HG02885 (cell line): Measurements from ENCODE around the gene GPR35.
"Not testable (repeated sequence)": the region's sequence is repeated elsewhere in the genome, so short reads cannot be mapped to it uniquely, and the experiment has no call there.

Experiments
- ATAC-seq: cut with Tn5 transposase; IDR thresholded peaks from one replicate; pipeline ENCODE4 v1.9.1; 2021; ENCODE audit warnings: mild to moderate bottlenecking; ENCODE audit not compliant: unreplicated experiment, poor library complexity

GPR35 gene

DNA sequence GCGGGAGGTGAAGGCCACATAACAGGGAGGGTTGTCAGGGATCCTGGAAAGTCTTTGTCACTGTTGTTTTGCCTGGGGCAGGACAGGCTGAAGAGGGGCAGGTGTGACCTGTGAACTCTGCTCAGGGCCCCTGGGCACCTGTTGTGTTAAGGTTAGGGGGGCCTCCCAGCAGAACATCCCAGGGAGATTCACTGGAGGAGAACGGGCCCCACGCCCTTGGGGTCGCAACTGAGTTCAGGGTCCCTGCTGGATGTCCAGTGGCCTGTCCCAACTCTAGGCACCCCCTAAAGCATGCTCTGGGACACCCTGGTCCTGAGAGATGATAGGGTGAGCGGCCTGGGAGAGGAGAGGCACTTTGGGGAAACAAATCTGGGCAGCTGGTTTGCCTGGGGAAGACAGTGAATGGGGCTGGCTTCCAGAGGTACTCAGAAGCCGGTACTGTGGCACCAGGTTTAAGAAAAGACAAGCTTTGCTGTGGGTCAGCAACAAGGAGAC lies 22.9 kb downstream of the GPR35 start:
- no peak for ATAC-seq

DNA sequence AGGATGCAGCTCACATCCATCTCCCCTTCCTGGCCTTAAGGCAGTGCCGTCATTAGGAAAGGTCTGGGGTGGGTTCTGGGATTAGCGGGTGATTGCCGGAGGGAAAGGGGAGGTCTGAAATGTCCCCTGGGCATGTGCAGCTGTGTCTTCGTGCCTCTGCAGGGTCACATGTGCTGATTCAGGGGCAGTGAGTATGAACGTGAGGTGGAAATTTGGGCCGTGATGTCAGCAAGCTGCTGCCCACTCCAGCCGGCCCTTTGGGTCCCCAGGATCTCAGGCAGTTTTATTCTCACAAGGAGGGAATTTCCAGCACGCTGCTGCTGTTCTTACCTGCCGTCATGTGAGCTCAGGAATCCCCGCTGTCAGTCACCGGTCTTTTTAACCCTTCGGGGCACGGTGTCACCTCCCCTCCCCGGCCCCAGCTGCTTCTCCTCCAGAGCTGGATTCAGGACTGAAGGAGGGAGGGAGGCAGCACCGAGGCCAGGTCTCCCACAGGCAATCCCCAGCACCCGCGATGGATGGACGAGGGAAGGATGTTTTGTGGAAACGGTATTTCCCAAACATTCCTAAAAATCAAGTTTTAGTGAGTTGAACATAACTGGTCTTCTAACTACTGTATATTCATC lies 23.5 kb downstream of the GPR35 start:
- ATAC-seq: no peak

DNA sequence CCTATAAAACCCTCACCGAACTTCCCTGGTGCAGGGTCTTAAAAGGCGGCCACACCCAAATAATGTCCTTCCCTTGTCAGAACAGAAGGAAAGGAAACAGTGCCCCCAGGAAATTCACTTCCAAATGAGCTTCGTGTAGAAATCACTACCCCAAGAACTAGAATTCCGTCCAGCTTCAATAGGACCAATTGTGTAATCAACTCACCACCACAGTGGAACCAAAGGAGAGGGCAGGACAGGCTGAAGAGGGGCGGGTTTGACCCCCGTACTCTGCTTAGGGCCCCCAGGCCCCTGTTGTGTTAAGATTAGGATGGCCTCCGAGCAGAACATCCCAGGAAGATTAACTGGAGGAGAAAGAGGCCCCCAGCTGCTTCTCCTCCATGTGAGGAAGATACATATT lies 24.1 kb downstream of the GPR35 start:
- no peak for ATAC-seq

DNA sequence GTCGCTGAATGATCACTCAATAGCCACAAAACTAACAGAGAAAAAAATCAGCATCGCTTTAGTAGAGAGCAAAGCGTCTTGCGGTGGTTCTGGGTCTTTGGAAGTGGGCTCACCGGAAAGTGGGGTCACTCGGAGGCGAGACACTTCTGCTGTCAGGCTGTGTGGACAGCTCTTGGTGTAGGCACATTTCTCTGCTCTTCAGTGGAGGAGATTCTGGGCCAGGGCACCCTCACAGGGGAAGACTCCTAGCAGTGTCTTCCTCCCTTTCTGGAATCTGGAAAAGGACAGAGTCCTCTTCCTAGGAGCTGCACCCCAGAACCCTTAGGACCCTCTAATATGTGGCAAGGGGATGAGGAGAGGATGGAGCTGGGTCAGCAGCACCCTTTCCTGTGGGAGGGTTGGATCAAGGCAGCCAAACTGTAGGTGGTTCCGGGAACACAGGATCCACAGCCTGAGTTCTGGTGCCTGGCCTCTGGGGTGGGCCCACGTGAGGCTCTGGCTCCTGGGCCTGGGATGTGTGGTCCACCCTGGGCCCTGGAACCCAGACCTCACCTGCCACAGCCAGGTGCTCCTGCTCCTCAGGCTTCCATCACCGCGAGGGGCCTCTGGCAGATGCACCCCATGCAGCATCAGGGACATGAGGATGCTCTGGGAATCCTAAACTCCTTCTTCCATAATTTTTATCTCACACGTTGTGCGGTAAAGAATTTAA lies 25.1 kb downstream of the GPR35 start:
- ATAC-seq: no peak

DNA sequence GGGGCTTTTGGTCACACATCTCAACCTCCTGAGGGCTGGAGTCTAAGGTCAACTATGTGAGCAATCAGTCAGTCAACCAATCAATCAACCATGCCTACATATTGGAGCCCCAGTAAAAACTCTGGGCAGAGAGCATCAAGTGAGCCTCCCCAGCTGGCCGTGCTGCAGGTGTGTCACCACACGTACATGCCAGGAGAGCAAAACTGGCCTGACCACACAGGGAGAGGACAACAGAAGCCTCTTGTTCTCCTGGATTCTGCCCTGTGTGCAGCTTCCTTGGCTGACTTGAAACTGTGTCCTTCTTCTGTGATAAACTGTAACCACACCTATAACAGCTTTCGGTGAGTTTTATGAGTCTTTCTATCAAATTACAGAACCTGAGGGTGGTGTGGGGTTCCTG lies 25.9 kb downstream of the GPR35 start:
- no peak for ATAC-seq

DNA sequence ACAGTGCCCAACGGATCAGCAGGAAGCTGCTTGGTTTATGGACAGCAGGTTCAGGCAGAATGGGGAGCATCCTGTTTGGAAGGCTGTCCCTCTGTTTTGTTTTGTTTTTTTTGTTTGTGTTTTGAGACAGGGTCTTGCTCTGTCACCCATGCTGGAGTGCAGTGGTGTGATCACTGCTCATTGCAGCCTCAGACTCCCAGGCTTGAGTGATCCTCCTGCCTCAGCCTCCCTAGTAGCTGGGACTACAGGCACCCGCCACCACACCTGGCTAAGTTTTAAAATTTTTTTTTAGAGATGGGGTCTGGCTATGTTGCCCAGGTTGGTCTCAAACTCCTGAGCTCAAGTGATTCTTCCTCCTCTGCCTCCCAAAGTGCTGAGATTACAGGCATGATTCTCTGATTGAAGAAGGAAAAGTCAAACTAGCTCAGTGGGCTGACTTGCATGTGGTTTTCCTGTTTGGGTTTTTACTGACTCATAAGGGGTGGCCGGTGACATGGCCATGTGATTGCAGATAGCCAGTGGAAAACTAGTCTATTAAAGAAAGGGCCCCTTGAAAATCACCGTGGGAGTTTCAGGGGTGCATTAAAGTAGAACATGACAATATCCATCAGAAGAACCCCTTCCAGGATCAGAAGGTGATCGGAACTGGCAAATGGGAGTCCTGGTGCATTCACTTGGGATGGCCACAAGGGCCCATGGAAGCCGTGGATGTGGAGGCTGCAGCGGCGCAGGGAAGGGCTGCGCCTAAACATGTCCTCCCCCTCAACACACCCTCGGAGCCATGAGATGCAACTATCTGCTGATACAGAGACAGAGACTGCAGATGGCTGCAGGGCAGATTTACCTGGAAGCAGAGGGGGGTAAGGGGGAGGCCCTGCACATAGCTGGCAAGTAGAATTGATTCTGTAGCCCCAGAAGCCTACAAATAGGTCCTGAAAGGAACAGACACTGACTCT lies 30.9 kb downstream of the GPR35 start:
- ATAC-seq: no peak

DNA sequence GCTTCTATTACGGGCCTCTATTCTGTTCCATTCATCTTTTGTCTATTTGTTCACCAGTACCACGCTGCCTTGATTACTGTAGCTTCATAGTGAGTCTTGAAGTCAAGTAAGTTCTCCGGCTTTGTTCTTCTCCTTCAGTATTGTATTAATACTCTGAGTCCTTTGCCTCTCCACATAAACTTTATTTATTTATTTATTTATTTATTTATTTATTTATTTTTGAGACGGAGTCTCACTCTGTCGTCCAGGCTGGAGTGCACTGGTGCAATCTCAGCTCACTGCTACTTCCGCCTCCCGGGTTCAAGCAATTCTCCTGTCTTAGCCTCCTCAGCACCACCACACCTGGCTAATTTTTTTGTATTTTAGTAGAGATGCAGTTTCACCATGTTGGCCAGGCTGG lies 34.6 kb downstream of the GPR35 start:
- ATAC-seq: not testable (repeated sequence)

DNA sequence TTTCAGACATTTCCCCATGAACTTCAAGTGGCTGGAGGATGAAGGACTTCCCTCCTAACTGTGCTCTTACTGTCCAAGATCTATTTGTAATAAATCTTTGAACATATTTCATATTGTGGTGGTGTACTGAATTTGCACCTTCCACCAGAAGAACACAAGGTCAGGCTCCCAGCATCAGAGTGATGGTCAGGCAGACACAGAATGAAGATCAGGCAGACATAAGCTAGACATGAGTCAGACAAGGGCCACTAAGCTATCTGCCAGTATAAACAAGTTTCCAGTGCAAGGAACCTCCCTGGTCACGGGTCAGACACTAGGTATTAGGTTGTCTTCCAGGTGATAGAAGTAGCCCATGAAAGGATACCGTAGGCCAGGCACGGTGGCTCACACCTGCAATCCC lies 37.4 kb downstream of the GPR35 start:
- no peak for ATAC-seq

DNA sequence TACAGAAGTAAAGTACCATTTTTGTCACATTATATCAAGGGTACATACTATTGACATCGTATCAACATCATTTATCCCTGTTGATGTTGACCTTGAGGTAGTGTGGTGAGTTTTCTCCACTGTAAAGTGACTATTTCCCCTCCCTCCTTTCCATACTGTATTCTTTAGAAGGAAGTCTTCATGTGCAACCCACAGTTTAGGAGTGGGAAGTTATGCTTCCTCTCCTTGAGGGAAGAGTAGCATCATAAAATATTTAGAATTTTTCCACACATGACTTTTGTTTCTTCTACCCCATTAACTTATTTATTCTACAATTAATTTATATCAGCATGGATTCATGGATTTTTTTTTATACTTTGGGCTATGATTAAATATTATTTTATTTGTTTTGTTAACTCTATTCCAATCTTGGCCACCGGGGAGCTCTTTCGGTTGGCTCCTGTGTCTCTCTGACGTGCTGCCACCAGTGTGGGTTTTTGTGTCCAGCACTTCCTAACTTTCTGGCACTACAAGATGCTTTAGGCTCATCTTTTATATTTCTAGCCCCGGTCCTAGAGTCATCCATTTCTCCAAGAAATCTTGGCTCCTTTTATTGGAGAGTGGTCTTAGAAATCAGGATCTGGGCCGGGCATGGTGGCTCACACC lies 38.4 kb downstream of the GPR35 start:
- ATAC-seq: no peak

DNA sequence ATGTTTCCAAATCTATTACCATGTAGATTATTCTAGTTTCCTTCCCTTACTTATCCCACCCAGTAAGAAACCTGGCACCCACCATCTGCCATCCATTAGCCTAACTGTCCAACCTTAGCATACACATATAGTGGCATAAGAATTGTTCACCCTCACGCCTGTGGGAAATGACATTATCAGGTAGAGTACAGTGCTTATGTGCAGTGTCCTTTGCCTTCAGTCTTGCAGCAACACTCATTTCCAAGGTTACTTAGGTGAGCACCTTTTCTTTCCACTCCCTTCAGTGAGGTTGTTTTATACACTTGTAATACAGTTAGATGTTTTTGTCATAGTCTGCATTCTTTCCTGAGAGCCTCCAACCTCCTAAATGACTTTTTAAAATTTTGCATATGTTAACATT lies 39.3 kb downstream of the GPR35 start:
- no peak for ATAC-seq

DNA sequence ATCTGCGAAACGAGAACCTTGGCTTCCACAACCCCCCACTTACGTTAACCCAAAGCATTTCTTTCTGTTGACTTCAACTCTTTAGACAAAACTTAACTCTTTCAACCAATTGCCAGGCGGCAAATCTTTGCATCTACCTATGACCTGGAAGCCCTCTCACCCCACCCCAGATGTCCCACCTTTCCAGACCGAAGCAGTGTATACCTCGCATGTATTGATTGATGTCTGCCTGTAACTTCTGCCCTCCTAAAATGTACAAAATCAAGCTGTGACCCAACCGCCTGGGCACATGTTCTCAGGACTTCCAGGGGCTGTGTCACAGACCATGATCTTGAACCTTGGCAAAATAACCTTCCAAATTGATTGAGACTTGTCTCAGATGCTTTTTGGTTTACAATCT lies 45.1 kb downstream of the GPR35 start:
- ATAC-seq: no peak

DNA sequence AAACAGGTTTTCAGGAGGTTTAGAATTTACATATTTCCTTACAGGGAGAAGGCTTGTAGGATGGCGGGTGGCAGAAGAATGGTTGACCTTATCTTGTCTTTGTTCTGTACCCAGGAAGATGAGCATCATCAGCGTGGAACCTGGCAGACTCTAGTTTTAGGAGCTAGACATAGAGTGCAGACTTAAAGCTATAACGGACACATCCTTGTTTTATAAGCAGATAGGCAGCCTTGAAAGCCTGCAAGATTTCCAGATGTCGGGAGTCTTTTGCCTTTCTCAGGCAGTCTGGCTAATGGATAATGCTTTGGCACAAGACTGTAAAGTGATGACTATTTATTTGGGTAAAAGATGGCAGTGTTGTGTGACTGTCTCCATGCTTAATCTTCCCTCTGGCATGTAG lies 45.7 kb downstream of the GPR35 start:
- no peak for ATAC-seq

DNA sequence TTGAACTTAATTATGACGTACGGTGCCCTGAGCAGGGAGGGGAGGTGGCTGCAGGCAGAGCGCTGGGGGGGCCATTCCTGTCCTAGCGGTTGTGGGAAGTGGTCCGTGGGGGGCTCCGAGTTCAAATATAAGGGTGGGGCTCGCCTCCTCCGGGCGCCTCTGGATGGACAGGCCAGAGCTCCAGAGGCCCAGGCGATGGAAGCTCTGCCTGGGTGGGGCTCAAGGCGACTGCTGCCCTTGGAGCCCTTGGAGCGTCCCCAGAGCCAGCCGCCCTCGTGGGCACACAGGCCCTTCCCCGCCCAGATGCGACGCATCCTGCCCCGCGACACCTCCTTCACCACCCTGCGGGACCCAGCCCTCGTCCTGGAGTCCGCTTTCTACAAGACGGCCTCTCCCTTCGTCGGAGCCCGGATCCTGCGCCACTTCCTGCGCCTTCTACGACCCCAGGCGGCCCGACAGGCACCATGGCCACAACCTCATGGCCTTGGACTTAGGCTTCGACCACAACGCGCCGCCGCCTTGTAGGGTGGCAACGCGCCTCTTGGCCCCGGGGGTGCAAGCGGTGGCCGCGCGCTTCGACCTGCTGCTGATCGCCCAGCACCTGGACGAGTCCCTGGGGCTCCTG lies 46.9 kb downstream of the GPR35 start:
- no peak for ATAC-seq

DNA sequence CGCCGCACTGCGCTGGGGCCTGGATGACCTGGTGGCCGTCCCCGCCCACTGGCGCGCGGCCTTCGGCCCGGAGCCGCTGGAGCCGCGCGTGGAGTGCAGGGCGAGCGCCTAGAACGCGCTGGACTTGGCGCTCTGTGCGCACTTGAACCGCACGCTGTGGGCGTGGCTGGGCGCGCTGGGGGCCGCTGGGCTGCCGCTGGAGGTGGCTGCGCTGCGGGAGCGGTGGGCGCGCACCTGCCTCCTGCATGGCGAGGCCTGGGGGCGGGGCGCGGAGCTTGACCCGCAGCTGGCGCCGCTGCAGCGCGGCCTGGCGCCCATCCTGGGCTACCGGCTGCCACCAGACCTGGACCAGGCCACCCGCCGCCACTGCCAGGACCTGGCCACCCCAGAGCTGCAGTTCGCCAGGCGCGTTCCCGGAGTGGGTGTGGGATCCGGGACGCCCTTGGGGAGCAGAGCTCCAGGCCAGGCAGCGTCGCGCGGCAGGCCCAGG lies 47.5 kb downstream of the GPR35 start:
- no peak for ATAC-seq

DNA sequence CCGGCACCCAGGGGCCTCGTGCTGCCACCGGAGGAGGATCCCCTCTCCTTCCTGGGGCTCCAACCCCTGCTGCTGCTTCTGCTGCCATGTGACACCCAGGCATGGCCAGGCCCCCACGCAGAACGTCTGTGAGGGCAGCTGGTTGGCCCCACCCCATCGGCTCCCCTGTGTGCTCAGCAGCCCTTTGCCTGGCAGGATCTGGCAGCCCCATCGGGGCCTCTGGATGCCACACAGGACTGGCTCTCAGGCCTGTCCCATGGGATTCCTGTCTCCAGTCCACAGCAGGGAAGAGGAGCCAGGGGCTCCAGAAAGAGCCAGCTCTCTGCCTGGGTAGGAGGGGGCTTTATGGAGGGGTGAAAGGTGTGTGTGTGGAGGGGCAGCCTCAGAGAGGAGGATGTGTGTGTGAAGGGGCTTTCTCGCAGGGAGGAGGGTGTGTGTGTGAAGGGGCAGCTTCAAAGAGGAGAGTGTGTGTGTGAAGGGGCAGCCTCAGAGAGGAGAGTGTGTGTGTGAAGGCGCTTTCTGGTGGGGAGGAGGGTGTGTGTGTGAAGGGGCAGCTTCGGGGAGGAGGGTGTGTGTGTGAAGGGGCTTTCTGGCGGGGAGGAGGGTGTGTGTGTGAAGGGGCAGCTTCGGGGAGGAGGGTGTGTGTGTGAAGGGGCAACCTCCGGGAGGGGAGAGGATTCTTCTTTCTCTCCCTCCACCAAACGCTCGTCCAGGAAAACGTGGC lies 49.3 kb downstream of the GPR35 start:
- not testable (repeated sequence) for ATAC-seq

DNA sequence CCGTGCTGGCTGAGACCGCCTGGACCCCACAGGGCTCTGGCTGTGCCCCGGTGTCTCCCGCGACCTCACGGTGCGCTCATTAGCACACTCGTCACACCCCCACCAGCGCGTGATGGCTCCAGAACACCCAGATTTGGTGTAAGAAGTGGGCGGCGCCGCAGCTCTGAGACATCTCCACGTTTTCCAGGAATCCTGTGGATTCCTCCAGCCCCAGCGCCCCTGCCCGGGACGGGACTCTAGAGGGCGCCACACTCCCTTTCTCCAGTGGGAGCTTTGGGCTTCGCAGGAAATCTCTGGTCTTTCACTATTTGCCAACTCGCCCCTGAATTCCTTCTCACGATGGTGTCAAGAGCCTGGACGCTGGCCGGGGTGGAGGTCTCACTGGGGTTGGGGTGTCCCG lies 50.1 kb downstream of the GPR35 start:
- not testable (repeated sequence) for ATAC-seq

DNA sequence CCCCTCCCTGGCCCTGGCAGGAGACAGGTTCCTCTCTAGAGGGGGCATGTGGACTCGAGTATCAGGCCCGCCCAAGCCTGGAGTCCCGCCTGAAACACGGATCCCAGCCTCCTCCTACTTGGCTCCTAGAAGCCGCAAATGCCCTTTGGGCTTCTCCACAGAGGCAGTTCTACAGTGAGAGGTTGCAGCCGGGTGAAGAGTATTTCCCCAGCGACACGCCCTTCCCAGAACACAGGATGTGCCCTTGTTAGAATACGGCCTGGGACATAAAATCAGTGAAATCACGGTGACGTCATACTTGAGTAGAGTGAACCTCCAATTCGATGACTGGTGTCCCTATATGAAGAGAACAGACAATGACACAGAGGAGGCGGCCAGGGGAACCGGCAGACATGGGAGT lies 52.8 kb downstream of the GPR35 start:
- not testable (repeated sequence) for ATAC-seq

DNA sequence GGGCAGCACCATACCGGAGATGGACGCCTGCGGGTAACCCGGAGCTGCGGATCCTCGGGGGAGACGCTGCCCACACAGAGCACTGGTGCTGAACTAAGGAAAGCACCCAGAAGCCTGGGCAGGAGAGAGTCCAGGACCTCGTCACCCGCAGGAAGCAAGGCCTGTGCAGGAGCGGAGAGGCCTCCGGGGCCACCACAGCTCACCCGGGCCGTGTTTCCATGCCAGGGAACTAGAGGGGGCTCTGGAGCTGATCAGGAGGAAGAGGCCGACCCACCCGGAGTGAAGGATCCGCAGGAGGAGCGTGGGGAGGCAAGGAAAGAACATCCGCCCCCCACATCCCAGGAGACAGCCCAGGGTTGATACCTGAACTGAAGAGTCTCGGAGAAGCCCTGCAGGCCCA lies 53.6 kb downstream of the GPR35 start:
- not testable (repeated sequence) for ATAC-seq

DNA sequence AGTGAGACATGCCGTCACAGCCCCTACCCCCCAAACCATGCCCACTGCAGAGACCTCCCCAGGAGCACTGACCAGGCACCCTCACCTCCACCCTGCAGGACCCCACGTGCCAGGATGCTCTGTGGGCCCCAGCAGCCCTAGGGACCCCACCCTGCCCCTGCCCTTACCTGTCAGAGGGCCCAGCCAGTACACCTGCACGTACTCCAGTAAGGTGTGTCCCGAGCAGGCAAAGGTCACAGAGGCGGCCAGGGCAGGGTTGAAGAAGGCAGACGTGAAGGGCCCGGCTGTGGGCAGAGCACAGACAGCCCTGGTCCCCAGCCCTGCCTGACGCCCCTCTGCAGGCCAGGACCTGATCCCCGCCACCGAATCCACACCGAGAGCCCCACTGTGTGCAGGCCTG lies 54.9 kb downstream of the GPR35 start:
- not testable (repeated sequence) for ATAC-seq
